Retinal pigment epithelial cell (primary cell): ENCODE data around the gene S100P.

Experiments
- DNase-seq: peaks from one replicate; pipeline ENCODE4 v3.0.0-alpha.2; 2010; ENCODE audit warnings: low read depth
- H3K4me3 ChIP-seq: 2 replicates; pipeline ENCODE4 v1.5.1; 2011; ENCODE audit warnings: mild to moderate bottlenecking, low read length, control low read depth, moderate library complexity
- TF ChIP-seq, protein P1 (sequence below): conservative IDR thresholded peaks from 2 replicates; pipeline ENCODE4 v1.5.1; 2011; ENCODE audit warnings: low read depth, low read length, control low read depth, inconsistent platforms

Gene S100P

DNA sequence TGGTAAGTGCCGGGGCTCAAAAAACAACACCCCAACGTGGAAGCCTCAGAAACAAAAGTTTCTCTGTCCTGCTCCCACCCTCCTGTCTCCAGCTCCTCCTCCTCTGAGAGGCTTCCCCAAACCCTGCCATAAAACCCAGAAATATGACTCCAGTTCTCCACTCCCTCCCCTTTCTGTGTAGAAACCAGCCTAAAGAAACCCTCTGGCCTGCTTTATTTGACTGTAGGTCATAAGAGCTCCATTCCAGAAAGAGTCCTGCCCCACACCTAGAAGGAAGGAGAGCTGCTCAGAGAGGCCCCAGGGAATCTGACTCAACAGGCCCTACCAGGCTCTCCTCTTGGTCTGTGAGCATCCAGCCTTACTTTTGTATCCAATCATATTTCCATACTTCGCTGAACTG is 872 bp upstream of the S100P start:
- no peak overlapping the region for H3K4me3 ChIP-seq
- no peak for DNase-seq
- TF ChIP-seq, protein P1, sequence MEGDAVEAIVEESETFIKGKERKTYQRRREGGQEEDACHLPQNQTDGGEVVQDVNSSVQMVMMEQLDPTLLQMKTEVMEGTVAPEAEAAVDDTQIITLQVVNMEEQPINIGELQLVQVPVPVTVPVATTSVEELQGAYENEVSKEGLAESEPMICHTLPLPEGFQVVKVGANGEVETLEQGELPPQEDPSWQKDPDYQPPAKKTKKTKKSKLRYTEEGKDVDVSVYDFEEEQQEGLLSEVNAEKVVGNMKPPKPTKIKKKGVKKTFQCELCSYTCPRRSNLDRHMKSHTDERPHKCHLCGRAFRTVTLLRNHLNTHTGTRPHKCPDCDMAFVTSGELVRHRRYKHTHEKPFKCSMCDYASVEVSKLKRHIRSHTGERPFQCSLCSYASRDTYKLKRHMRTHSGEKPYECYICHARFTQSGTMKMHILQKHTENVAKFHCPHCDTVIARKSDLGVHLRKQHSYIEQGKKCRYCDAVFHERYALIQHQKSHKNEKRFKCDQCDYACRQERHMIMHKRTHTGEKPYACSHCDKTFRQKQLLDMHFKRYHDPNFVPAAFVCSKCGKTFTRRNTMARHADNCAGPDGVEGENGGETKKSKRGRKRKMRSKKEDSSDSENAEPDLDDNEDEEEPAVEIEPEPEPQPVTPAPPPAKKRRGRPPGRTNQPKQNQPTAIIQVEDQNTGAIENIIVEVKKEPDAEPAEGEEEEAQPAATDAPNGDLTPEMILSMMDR: no peak

DNA sequence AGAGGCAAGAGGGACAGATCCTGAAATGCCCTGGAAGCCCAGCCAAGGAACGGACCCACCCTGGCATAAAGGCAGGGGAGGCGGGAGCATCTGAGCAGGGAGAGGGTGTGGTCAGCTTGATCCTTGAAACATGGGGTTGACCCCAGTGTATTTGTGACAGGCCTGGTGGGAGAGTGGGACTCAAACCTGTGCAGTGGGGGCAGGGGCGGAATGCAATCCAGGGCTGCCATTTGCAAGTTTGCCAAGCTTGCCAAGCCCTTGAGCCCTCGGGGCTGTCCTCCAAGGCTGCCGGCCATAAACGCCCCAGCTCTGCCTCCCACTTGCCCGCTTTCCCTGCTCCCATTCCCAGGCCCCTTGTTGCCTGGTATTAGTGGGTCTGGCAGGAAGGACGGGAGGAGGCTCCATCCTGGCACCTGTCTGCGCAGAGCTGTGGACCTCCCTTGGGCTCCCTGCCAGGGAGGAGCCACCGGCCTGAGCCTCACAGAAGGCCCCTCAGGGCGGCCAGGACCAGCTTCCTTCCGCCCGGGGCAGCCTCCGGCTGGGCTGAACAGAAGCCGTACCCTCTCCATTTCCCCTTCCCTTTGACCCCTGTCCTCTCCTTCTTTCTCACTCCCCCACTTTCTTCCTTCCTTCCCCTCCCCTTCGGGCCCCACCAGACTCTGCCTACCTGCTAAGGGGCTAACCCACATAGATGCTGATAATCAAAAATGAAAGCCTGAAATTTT is 661 bp downstream of the S100P start:
- no peak overlapping the region for H3K4me3 ChIP-seq
- DNase-seq: no peak
- TF ChIP-seq, protein P1: no peak

- DNase-seq: no peak
- no peak overlapping the region for H3K4me3 ChIP-seq
- TF ChIP-seq, protein P1: no peak
These were observed 2.3 kb downstream of the S100P start for GRCh38 chr4:6695660-6696610.

DNA sequence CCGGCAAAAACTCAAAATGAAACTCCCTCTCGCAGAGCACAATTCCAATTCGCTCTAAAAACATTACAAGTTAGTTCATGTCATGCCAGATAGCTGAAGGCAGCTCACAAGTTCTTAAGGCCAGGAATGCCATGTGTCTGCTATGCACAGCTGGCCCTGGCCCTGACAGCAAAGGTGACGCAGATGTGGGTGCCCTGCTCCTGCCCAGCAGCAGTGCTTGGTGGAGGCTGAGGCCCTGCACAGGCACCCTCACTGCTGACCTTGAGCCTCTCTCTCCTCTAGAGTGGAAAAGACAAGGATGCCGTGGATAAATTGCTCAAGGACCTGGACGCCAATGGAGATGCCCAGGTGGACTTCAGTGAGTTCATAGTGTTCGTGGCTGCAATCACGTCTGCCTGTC is 2.9 kb downstream of the S100P start:
- TF ChIP-seq, protein P1: no peak
- H3K4me3 ChIP-seq: no peak overlapping the region
- no peak for DNase-seq

DNA sequence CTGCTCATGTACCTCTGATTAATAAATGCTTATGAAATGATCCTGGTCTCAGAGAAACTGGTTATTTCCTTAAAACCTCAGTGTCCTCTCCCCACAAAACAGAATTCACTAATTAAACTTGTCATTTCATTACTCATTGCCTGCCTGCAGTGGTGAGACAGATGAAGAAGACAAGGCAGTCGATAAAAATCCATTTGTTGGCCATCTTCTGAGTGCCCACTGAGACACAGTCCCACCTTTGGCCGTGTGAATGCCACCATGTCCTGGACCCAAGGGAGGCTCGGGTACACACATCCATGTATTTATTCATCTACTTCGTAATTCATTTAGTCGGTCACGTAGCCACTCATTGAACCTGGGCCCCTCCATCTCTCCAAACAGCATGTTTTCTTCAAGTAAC is 3.5 kb downstream of the S100P start:
- no peak for DNase-seq
- no peak overlapping the region for H3K4me3 ChIP-seq
- TF ChIP-seq, protein P1: no peak

GRCh38 chr4:6699388-6699787 is 5.7 kb downstream of the S100P start:
- DNase-seq: no peak
- H3K4me3 ChIP-seq: no peak overlapping the region
- TF ChIP-seq, protein P1: no peak
